Bronchial epithelial cell (primary cell): ENCODE measurements around the gene PMM2. TPM values are rescaled to one million over a fixed set of nuclear protein-coding genes. Genes with fewer than 3 reads are reported as not detected.
A peak's percentile ranks its signal among the peaks of the same experiment; 100 is the strongest.

ENCODE experiments used
- DNase-seq: peaks from one replicate; pipeline ENCODE4 v3.0.0-alpha.2; 2010; ENCODE audit warnings: low read depth
- FAIRE-seq: peaks from 2 replicates; lab custom pipeline; 2011; peaks lifted over from hg19 to GRCh38; lab: Jason Lieb, UNC
- H3K27me3 ChIP-seq: 2 replicates; pipeline ENCODE4 v1.5.1; 2011; ENCODE audit warnings: low read length; ENCODE audit not compliant: control insufficient read depth, insufficient read depth
- H3K36me3 ChIP-seq: 2 replicates; pipeline ENCODE4 v1.5.1; 2011; ENCODE audit warnings: low read length; ENCODE audit not compliant: control insufficient read depth, insufficient read depth
- H3K4me3 ChIP-seq: 2 replicates; pipeline ENCODE4 v1.5.1; 2011; ENCODE audit warnings: mild to moderate bottlenecking, low read depth, low read length, control low read depth
- total RNA-seq: library from RNA; depleted of rRNA; stranded (reverse); fragments of >200 nt; gene quantifications from 2 replicates; pipeline ENCODE4 v1.2.1, GENCODE V29; 2014
- TF ChIP-seq, protein P1 (sequence below): IDR thresholded peaks from 2 replicates; pipeline ENCODE4 v1.5.1; 2011; ENCODE audit warnings: mild to moderate bottlenecking, moderate library complexity, low read length, control low read depth, inconsistent platforms; ENCODE audit not compliant: insufficient read depth, severe bottlenecking

Gene PMM2
- total RNA-seq, 1 donor from 2014 or later, result 25.5 TPM

DNA sequence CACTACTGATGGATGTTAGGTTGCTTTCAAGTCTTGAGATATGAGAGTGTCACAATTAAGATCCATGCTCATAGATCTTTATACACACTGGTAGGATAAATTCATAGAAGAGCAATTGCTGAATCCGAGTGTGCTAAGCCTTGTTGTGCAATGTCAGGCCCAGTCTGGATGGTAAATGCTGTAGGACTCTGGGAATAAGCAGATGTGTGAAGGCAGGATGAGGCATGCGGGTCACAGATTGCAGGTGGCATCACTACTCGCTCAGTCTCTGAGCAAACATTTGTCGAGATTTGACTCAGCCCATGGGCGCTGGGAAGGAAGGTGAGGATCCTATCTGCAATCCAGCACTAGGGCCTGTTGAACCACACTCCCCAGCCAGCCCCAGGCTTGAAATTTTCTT lies 40.9 kb upstream of the PMM2 start:
- Histone ChIP-seq H3K36me3 (no peaks in the 10 kb centered on the region), H3K27me3 (no peaks in the 10 kb centered on the region), H3K4me3 (no peak overlapping the region)
- TF ChIP-seq, protein P1, sequence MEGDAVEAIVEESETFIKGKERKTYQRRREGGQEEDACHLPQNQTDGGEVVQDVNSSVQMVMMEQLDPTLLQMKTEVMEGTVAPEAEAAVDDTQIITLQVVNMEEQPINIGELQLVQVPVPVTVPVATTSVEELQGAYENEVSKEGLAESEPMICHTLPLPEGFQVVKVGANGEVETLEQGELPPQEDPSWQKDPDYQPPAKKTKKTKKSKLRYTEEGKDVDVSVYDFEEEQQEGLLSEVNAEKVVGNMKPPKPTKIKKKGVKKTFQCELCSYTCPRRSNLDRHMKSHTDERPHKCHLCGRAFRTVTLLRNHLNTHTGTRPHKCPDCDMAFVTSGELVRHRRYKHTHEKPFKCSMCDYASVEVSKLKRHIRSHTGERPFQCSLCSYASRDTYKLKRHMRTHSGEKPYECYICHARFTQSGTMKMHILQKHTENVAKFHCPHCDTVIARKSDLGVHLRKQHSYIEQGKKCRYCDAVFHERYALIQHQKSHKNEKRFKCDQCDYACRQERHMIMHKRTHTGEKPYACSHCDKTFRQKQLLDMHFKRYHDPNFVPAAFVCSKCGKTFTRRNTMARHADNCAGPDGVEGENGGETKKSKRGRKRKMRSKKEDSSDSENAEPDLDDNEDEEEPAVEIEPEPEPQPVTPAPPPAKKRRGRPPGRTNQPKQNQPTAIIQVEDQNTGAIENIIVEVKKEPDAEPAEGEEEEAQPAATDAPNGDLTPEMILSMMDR, result no peak
- peak; percentile 86 for DNase-seq
- FAIRE-seq, result peak; percentile 47

DNA sequence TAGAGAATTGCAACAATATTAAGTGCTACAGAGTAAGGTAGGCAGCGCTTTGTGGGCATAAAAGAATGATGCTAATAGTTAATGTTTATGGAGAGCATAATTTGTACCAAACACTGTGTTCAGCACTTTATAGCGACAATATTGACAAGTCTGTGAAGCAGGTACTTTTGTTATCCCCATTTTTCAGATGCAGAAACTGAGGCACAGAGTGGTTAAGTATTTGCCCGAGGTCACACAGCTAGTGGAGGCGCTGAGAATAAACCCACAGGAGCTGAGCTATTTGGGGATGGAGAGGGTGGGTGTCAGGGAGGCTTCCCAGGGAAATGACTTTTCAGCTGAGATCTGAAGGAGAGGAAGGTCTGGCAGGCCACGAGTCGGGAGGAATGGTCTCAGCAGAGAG lies 39.6 kb upstream of the PMM2 start:
- no peak overlapping the region for H3K4me3 ChIP-seq
- H3K27me3 ChIP-seq, result no peaks in the 10 kb centered on the region
- FAIRE-seq (no peak), DNase-seq (no peak)
- no peaks in the 10 kb centered on the region for H3K36me3 ChIP-seq
- TF ChIP-seq, protein P1, result no peak

DNA sequence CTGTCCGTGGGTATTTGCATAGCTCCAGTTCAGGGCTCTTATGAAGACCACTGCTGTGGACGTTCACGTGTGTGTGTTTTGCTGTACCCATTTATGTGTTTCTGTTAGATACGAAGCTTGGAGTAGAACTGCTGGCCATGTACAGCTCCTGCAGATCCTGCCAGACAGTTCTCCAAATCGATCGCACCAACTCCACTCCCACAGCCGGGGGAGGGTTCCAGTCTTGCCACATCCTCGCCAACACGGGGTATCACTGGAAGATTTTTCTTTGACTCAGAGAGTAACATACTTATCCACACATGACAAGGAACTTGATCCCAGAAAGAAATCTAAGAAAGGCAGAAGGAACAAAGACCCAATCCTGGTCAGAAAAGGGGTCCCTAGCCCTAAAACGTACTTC lies 37.6 kb upstream of the PMM2 start:
- no peaks in the 10 kb centered on the region for H3K36me3 ChIP-seq
- DNase-seq, result no peak
- FAIRE-seq, result no peak
- TF ChIP-seq, protein P1, result no peak
- H3K4me3 ChIP-seq, result no peak overlapping the region
- no peaks in the 10 kb centered on the region for H3K27me3 ChIP-seq

DNA sequence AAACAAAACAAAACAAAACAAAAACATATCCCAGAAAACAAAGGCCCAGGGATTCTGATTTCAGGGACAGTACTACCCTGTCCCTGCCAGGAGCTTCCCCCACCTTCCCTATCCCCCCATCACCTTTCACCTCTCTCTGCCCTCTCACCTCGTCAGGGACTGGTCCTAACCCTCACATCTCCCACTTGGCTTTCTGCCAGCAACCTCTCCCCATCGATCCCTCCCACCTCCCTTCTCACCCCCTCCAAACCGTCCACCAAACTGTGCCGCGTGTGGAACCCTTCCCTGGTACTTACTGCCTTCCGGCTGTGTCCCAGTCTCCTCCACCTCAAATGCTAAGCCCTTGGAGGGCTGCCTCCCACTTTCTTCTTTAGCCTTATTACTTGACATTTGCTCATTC lies 36.6 kb upstream of the PMM2 start:
- H3K27me3 ChIP-seq, result no peaks in the 10 kb centered on the region
- no peaks in the 10 kb centered on the region for H3K36me3 ChIP-seq
- TF ChIP-seq, protein P1, result no peak
- DNase-seq (no peak), FAIRE-seq (no peak)
- H3K4me3 ChIP-seq, result no peak overlapping the region

DNA sequence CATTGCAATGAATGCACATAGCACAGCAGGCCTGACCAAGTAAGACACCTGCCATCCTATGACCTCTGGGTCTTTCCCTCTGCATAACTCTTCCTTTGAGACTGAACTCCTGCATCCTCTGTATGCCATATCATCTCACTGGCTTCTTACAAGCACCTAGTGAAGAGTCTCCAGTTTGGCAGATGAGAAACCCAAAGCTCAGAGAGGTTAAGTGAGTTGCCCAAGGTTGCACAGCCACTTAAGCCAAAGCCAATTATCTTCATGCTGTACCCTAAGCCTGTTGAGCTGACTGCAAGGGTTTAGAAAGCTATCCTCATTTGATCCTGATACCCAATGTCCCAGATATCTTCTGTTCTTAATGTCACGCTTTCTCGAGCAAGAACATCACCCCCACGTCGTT lies 35.4 kb upstream of the PMM2 start:
- Histone ChIP-seq H3K36me3 (no peaks in the 10 kb centered on the region), H3K4me3 (no peak overlapping the region), H3K27me3 (no peaks in the 10 kb centered on the region)
- DNase-seq (no peak), FAIRE-seq (peak; percentile 13)
- TF ChIP-seq, protein P1, result no peak

DNA sequence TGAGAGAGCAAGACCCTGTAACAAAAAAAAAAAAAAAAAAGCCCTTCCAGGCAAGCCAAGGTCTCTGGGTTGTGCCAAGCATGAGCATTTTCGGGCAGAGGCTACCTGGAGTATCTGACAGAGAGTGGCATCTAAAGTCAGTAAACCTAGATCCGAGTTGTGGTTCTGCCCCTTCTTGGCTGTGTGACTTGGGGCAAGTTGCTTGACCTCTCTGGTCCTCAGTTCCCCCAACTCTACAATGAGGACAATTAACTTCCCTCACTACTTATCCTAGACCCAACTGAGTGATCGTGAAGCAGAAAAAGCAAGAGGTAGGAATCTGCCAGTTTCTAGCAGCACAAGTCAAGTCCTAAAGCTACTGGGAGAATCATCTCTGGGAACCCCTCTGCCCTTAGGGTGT lies 34.6 kb upstream of the PMM2 start:
- no peaks in the 10 kb centered on the region for H3K36me3 ChIP-seq
- TF ChIP-seq, protein P1, result no peak
- no peak for FAIRE-seq

More for the DNA sequence above, 34.6 kb upstream of the PMM2 start:
- no peaks in the 10 kb centered on the region for H3K27me3 ChIP-seq
- no peak overlapping the region for H3K4me3 ChIP-seq
- no peak for DNase-seq
